ENCODE data around the gene WASL.

WASL gene

DNA sequence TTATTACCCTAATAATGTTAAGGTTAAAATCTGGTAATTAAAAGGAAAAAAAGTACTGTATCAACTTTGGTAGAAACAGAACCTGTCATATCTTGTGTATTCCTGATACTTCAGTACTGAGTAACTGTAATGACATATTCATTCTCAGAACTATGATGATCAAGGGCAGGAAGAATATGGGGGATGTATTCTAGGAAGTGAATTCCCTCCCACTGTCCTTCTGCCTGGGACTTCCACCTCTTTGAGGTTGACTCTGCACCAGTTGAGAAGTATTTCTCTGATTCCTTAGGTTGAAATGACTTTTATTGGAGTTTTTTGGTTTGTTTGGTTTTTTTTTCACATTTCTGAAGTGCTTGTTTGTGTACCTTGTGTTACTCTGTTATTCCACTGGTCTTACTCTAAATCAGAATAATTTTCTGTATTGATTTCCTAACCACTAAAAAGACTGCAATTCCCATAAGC lies 36.9 kb downstream of the WASL start:
- H3K36me3 ChIP-seq = peaks cover 22% of the 10 kb centered on the region
- no peaks in the 10 kb centered on the region for H3K27me3 ChIP-seq
- H3K27ac ChIP-seq = no peak overlapping the region
- H3K9me3 ChIP-seq = no peaks in the 10 kb centered on the region
- no peaks in the 10 kb centered on the region for H3K4me1 ChIP-seq (ENCODE audit: control insufficient read depth in 1 of 2, insufficient read depth in 1 of 2, low read depth in 1 of 2, low read length in 1 of 2)
- no peak overlapping the region for H3K4me3 ChIP-seq (ENCODE audit: low read depth in 1 of 2, low read length in 1 of 2)
- TF ChIP-seq, protein P1, sequence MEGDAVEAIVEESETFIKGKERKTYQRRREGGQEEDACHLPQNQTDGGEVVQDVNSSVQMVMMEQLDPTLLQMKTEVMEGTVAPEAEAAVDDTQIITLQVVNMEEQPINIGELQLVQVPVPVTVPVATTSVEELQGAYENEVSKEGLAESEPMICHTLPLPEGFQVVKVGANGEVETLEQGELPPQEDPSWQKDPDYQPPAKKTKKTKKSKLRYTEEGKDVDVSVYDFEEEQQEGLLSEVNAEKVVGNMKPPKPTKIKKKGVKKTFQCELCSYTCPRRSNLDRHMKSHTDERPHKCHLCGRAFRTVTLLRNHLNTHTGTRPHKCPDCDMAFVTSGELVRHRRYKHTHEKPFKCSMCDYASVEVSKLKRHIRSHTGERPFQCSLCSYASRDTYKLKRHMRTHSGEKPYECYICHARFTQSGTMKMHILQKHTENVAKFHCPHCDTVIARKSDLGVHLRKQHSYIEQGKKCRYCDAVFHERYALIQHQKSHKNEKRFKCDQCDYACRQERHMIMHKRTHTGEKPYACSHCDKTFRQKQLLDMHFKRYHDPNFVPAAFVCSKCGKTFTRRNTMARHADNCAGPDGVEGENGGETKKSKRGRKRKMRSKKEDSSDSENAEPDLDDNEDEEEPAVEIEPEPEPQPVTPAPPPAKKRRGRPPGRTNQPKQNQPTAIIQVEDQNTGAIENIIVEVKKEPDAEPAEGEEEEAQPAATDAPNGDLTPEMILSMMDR (IDR thresholded peaks at IDR 0.05) = no peak

DNA sequence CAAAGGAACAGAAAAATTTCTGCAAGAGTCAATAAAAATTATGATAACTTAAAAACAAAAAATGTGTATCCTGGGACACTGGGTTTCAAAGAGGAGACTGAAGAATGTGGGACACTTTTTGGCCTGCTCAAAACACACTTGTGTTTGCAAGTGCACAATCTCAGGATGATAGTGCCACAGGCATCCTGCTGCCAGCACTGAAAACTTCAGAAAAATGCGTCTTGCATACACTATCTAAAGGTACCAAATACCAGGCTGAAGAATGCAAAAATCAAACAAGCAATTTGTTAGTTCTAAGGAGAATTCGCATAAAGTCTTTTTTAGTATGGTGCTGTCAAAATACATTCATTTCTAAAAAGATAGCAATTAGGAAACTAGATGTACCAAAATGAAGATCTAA lies 38.1 kb downstream of the WASL start:
- H3K27me3 ChIP-seq = no peaks in the 10 kb centered on the region
- peaks cover 26% of the 10 kb centered on the region for H3K36me3 ChIP-seq
- H3K27ac ChIP-seq = no peak overlapping the region
- no peak overlapping the region for H3K4me3 ChIP-seq (ENCODE audit: low read depth in 1 of 2, low read length in 1 of 2)
- TF ChIP-seq, protein P1 (IDR thresholded peaks at IDR 0.05) = no peak
- H3K4me1 ChIP-seq (ENCODE audit: control insufficient read depth in 1 of 2, insufficient read depth in 1 of 2, low read depth in 1 of 2, low read length in 1 of 2) = no peaks in the 10 kb centered on the region
- H3K9me3 ChIP-seq = no peaks in the 10 kb centered on the region

GRCh38 chr7:123709525-123709924 lies 39.3 kb downstream of the WASL start:
- Histone ChIP-seq H3K27ac (no peak overlapping the region), H3K4me1 (ENCODE audit: control insufficient read depth in 1 of 2, insufficient read depth in 1 of 2, low read depth in 1 of 2, low read length in 1 of 2) (no peaks in the 10 kb centered on the region), H3K9me3 (no peaks in the 10 kb centered on the region), H3K4me3 (ENCODE audit: low read depth in 1 of 2, low read length in 1 of 2) (no peak overlapping the region), H3K36me3 (peaks cover 26% of the 10 kb centered on the region), H3K27me3 (no peaks in the 10 kb centered on the region)
- TF ChIP-seq, protein P1 (IDR thresholded peaks at IDR 0.05) = no peak

- TF ChIP-seq, protein P1 (IDR thresholded peaks at IDR 0.05) = no peak
- H3K4me3 ChIP-seq (ENCODE audit: low read depth in 1 of 2, low read length in 1 of 2) = no peak overlapping the region
- H3K27me3 ChIP-seq = no peaks in the 10 kb centered on the region
- peaks cover 34% of the 10 kb centered on the region for H3K36me3 ChIP-seq
- H3K4me1 ChIP-seq (ENCODE audit: control insufficient read depth in 1 of 2, insufficient read depth in 1 of 2, low read depth in 1 of 2, low read length in 1 of 2) = no peaks in the 10 kb centered on the region
- no peak overlapping the region for H3K27ac ChIP-seq
- no peaks in the 10 kb centered on the region for H3K9me3 ChIP-seq
These were observed 43.4 kb downstream of the WASL start for GRCh38 chr7:123705211-123705901.

DNA sequence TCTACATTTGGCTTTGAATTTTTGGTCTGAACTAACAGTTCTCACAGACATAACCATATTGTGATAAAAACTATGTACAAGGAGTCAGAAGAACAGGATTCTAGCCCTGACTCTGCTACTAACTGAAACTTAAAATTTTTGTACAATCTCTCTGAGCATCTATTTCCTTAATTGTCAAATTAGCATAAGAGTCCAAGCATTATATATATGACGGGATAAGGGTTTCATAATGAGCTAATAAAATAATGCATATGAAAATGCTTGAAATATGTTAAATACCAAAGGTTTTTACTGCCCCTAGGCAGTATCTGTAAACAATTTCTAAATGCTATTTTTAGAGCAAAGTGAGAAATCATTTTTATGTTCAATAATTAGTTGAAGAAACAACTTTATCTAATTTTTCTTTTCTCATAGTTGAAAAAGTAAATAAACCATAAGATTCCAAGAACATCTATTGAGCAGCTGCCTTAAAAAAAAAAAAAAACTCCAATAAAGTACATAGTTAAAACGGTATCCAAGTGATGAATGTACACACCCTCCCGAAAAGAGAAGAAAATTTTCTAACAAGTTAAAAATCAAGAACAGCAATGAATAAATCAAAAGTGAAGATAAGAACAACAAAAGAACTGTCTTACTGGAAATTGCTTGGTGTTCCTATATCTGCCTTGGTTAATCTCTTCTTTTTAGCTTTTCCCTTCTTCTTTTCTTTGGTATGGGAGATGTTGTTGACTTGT lies 52.7 kb downstream of the WASL start:
- H3K36me3 ChIP-seq = peaks cover 42% of the 10 kb centered on the region
- TF ChIP-seq, protein P1 (IDR thresholded peaks at IDR 0.05) = no peak

More for the DNA sequence above, 52.7 kb downstream of the WASL start:
- H3K4me1 ChIP-seq (ENCODE audit: control insufficient read depth in 1 of 2, insufficient read depth in 1 of 2, low read depth in 1 of 2, low read length in 1 of 2) = no peaks in the 10 kb centered on the region
- H3K9me3 ChIP-seq = no peaks in the 10 kb centered on the region
- H3K4me3 ChIP-seq (ENCODE audit: low read depth in 1 of 2, low read length in 1 of 2) = no peak overlapping the region
- no peak overlapping the region for H3K27ac ChIP-seq
- H3K27me3 ChIP-seq = no peaks in the 10 kb centered on the region

Data from neutrophil (primary cell).